GM18870 (cell line): ENCODE measurements around the gene CFAP97.

Experiments used
- ATAC-seq: cut with Tn5 transposase; IDR thresholded peaks from one replicate; pipeline ENCODE4 v1.9.1; 2021; ENCODE audit warnings: moderate library complexity; ENCODE audit not compliant: unreplicated experiment

Gene CFAP97

GRCh38 chr4:185110375-185110823, 93.4 kb downstream of the CFAP97 start:
- no peak for ATAC-seq

- ATAC-seq = no peak
Observed at GRCh38 chr4:185109736-185110135, 94.1 kb downstream of the CFAP97 start.
